ENCODE measurements around the gene KDM5A.
"Not testable (repeated sequence)": the region's sequence is repeated elsewhere in the genome, so short reads cannot be mapped to it uniquely, and the experiment has no call there.

Gene KDM5A

GRCh38 chr12:356276-356988, 32.7 kb downstream of the KDM5A start:
- Mint-ChIP-seq H3K36me3 (peaks cover 36% of the 10 kb centered on the region), H3K4me1 (peaks cover 28% of the 10 kb centered on the region), H3K27ac (peak overlapping the region; percentile 63), H3K4me3 (no peak overlapping the region), H3K27me3 (no peaks in the 10 kb centered on the region), H3K9me3 (no peaks in the 10 kb centered on the region)

- Mint-ChIP-seq H3K4me1 (peaks cover 20% of the 10 kb centered on the region), H3K36me3 (peaks cover 37% of the 10 kb centered on the region)
- H3K27me3 Mint-ChIP-seq, H3K27ac Mint-ChIP-seq, H3K4me3 Mint-ChIP-seq, H3K9me3 Mint-ChIP-seq: not testable (repeated sequence)
Observed at GRCh38 chr12:351197-351596, 37.9 kb downstream of the KDM5A start.

- H3K27me3 Mint-ChIP-seq, H3K27ac Mint-ChIP-seq, H3K4me3 Mint-ChIP-seq, H3K9me3 Mint-ChIP-seq: not testable (repeated sequence)
- Mint-ChIP-seq H3K4me1 (peaks cover 33% of the 10 kb centered on the region), H3K36me3 (peaks cover 38% of the 10 kb centered on the region)
Observed at GRCh38 chr12:349625-350024, 39.5 kb downstream of the KDM5A start.

- peaks cover 32% of the 10 kb centered on the region for H3K36me3 Mint-ChIP-seq
- not testable (repeated sequence) for H3K27me3 Mint-ChIP-seq, H3K27ac Mint-ChIP-seq, H3K9me3 Mint-ChIP-seq, H3K4me3 Mint-ChIP-seq
- peaks cover 65% of the 10 kb centered on the region for H3K4me1 Mint-ChIP-seq
Observed at GRCh38 chr12:343036-343435, 46.1 kb downstream of the KDM5A start.

- peaks cover 46% of the 10 kb centered on the region for H3K4me1 Mint-ChIP-seq
- H3K27ac Mint-ChIP-seq = no peak overlapping the region
- H3K4me3 Mint-ChIP-seq = no peak overlapping the region
- H3K36me3 Mint-ChIP-seq = peaks cover 33% of the 10 kb centered on the region
- no peaks in the 10 kb centered on the region for H3K27me3 Mint-ChIP-seq
- H3K9me3 Mint-ChIP-seq = no peaks in the 10 kb centered on the region
Observed at GRCh38 chr12:337039-337438, 52.1 kb downstream of the KDM5A start.

GRCh38 chr12:334125-334524, 55.0 kb downstream of the KDM5A start:
- H3K9me3 Mint-ChIP-seq = no peaks in the 10 kb centered on the region
- H3K4me1 Mint-ChIP-seq = peaks cover 50% of the 10 kb centered on the region
- H3K36me3 Mint-ChIP-seq = peaks cover 32% of the 10 kb centered on the region
- no peak overlapping the region for H3K27ac Mint-ChIP-seq
- H3K27me3 Mint-ChIP-seq = no peaks in the 10 kb centered on the region
- H3K4me3 Mint-ChIP-seq = no peak overlapping the region

- peaks cover 47% of the 10 kb centered on the region for H3K4me1 Mint-ChIP-seq
- no peaks in the 10 kb centered on the region for H3K9me3 Mint-ChIP-seq
- peaks cover 36% of the 10 kb centered on the region for H3K36me3 Mint-ChIP-seq
- no peak overlapping the region for H3K27ac Mint-ChIP-seq
- no peaks in the 10 kb centered on the region for H3K27me3 Mint-ChIP-seq
- H3K4me3 Mint-ChIP-seq = no peak overlapping the region
Observed at GRCh38 chr12:332581-333205, 56.4 kb downstream of the KDM5A start.

- Mint-ChIP-seq H3K36me3 (peaks cover 33% of the 10 kb centered on the region), H3K4me3 (no peak overlapping the region)
Observed at GRCh38 chr12:331287-331686, 57.8 kb downstream of the KDM5A start.

GRCh38 chr12:325906-326305, 63.2 kb downstream of the KDM5A start:
- Mint-ChIP-seq H3K4me1 (peaks cover 30% of the 10 kb centered on the region), H3K4me3 (no peak overlapping the region), H3K27me3 (no peaks in the 10 kb centered on the region), H3K36me3 (peaks cover 26% of the 10 kb centered on the region), H3K9me3 (no peaks in the 10 kb centered on the region), H3K27ac (no peak overlapping the region)

More at GRCh38 chr12:331287-331686, 57.8 kb downstream of the KDM5A start:
- Mint-ChIP-seq H3K4me1 (peaks cover 44% of the 10 kb centered on the region), H3K27me3 (no peaks in the 10 kb centered on the region), H3K27ac (peak overlapping the region; percentile 78), H3K9me3 (no peaks in the 10 kb centered on the region)

- Mint-ChIP-seq H3K9me3 (no peaks in the 10 kb centered on the region), H3K27ac (peak overlapping the region; percentile 59), H3K4me1 (peaks cover 31% of the 10 kb centered on the region), H3K4me3 (no peak overlapping the region), H3K27me3 (no peaks in the 10 kb centered on the region), H3K36me3 (peaks cover 31% of the 10 kb centered on the region)
Observed at GRCh38 chr12:323507-323906, 65.6 kb downstream of the KDM5A start.

- peak overlapping the region; percentile 64 for H3K27ac Mint-ChIP-seq
- no peaks in the 10 kb centered on the region for H3K27me3 Mint-ChIP-seq
- peaks cover 38% of the 10 kb centered on the region for H3K36me3 Mint-ChIP-seq
- H3K9me3 Mint-ChIP-seq = no peaks in the 10 kb centered on the region
- no peak overlapping the region for H3K4me3 Mint-ChIP-seq
- peaks cover 31% of the 10 kb centered on the region for H3K4me1 Mint-ChIP-seq
Observed at GRCh38 chr12:321606-322326, 67.4 kb downstream of the KDM5A start.

- no peak overlapping the region for H3K4me3 Mint-ChIP-seq
- H3K4me1 Mint-ChIP-seq = peaks cover 40% of the 10 kb centered on the region
- H3K27me3 Mint-ChIP-seq = no peaks in the 10 kb centered on the region
- peaks cover 42% of the 10 kb centered on the region for H3K36me3 Mint-ChIP-seq
- no peaks in the 10 kb centered on the region for H3K9me3 Mint-ChIP-seq
- no peak overlapping the region for H3K27ac Mint-ChIP-seq
Observed at GRCh38 chr12:318759-319515, 70.2 kb downstream of the KDM5A start.

- Mint-ChIP-seq H3K36me3 (peaks cover 37% of the 10 kb centered on the region), H3K27me3 (no peaks in the 10 kb centered on the region), H3K9me3 (no peaks in the 10 kb centered on the region), H3K27ac (no peak overlapping the region), H3K4me3 (no peak overlapping the region), H3K4me1 (peaks cover 22% of the 10 kb centered on the region)
Observed at GRCh38 chr12:308511-308910, 80.6 kb downstream of the KDM5A start.

- Mint-ChIP-seq H3K4me1 (peaks cover 29% of the 10 kb centered on the region), H3K9me3 (no peaks in the 10 kb centered on the region), H3K36me3 (peaks cover 44% of the 10 kb centered on the region), H3K27me3 (no peaks in the 10 kb centered on the region), H3K4me3 (no peak overlapping the region), H3K27ac (no peak overlapping the region)
Observed at GRCh38 chr12:307406-307805, 81.7 kb downstream of the KDM5A start.

GRCh38 chr12:304805-305204, 84.3 kb downstream of the KDM5A start:
- no peak overlapping the region for H3K4me3 Mint-ChIP-seq
- no peaks in the 10 kb centered on the region for H3K27me3 Mint-ChIP-seq
- H3K36me3 Mint-ChIP-seq = peaks cover 59% of the 10 kb centered on the region
- peaks cover 55% of the 10 kb centered on the region for H3K4me1 Mint-ChIP-seq
- peaks cover 12% of the 10 kb centered on the region for H3K9me3 Mint-ChIP-seq
- H3K27ac Mint-ChIP-seq = no peak overlapping the region
